Measurements from ENCODE around the gene PSMD8.
"Not testable (repeated sequence)": the region's sequence is repeated elsewhere in the genome, so short reads cannot be mapped to it uniquely, and the experiment has no call there.

Gene PSMD8

GRCh38 chr19:38425222-38425809 lies 50.9 kb downstream of the PSMD8 start:
- Histone ChIP-seq H3K9me3 (ENCODE audit: insufficient read depth, low read depth, low read length) (no peaks in the 10 kb centered on the region), H3F3A (ENCODE audit: low read depth) (no peaks in the 10 kb centered on the region), H3K4me1 (ENCODE audit: insufficient read depth, low read length, poor library complexity, severe bottlenecking) (peaks cover 19% of the 10 kb centered on the region), H3K9me2 (replicated peaks; ENCODE audit: low read depth, low read length) (no peaks in the 10 kb centered on the region), H3K36me3 (ENCODE audit: insufficient read depth, low read length) (no peaks in the 10 kb centered on the region), H3K4me3 (ENCODE audit: low read length, poor library complexity, severe bottlenecking) (peak overlapping the region; percentile 69), H3K4me2 (ENCODE audit: low read depth, low read length, poor library complexity, severe bottlenecking) (peak overlapping the region; percentile 82), H3K79me2 (ENCODE audit: insufficient read depth, low read length) (no peaks in the 10 kb centered on the region), H3K27me3 (ENCODE audit: insufficient read depth, low read length, poor library complexity, severe bottlenecking) (no peaks in the 10 kb centered on the region), H3K9ac (ENCODE audit: low read depth, low read length, poor library complexity, severe bottlenecking) (peak overlapping the region; percentile 68), H2AFZ (ENCODE audit: low read length) (no peak overlapping the region; the same call in 1 of the 2 replicates), H4K20me1 (ENCODE audit: insufficient read depth, low read length, poor library complexity, severe bottlenecking) (no peaks in the 10 kb centered on the region)
- no peak for TF ChIP-seq CTCF (conservative IDR thresholded peaks at IDR 0.05; ENCODE audit: low read length)
- no peak for TF ChIP-seq EZH2phosphoT487 (IDR thresholded peaks at IDR 0.05; ENCODE audit: borderline replicate concordance)

- H3K9ac ChIP-seq (ENCODE audit: low read depth, low read length, poor library complexity, severe bottlenecking), result peak within 1 kb of the TSS; percentile 68
- peaks cover 19% of the 10 kb centered on the region for H3K4me1 ChIP-seq (ENCODE audit: insufficient read depth, low read length, poor library complexity, severe bottlenecking)
- peak within 1 kb of the TSS; percentile 82 for H3K4me2 ChIP-seq (ENCODE audit: low read depth, low read length, poor library complexity, severe bottlenecking)
- H3K27me3 ChIP-seq (ENCODE audit: insufficient read depth, low read length, poor library complexity, severe bottlenecking), result no peaks in the 10 kb centered on the region
- H3K79me2 ChIP-seq (ENCODE audit: insufficient read depth, low read length), result no peaks in the 10 kb centered on the region
- no peaks in the 10 kb centered on the region for H3K9me2 ChIP-seq (replicated peaks; ENCODE audit: low read depth, low read length)
- no peaks in the 10 kb centered on the region for H3F3A ChIP-seq (ENCODE audit: low read depth)
- no peaks in the 10 kb centered on the region for H3K36me3 ChIP-seq (ENCODE audit: insufficient read depth, low read length)
- no peaks in the 10 kb centered on the region for H4K20me1 ChIP-seq (ENCODE audit: insufficient read depth, low read length, poor library complexity, severe bottlenecking)
- H2AFZ ChIP-seq (ENCODE audit: low read length), result no peak within 1 kb of the TSS; the same call in 1 of the 2 replicates
- TF ChIP-seq EZH2phosphoT487 (IDR thresholded peaks at IDR 0.05; ENCODE audit: borderline replicate concordance), result no peak
- TF ChIP-seq CTCF (conservative IDR thresholded peaks at IDR 0.05; ENCODE audit: low read length), result peak; percentile 22; the same call in 1 of the 2 replicates
- no peaks in the 10 kb centered on the region for H3K9me3 ChIP-seq (ENCODE audit: insufficient read depth, low read depth, low read length)
- peak within 1 kb of the TSS; percentile 69 for H3K4me3 ChIP-seq (ENCODE audit: low read length, poor library complexity, severe bottlenecking)
Measured at GRCh38 chr19:38425810-38426466, 51.6 kb downstream of the PSMD8 start, which contains the start of gene RASGRP4. TSS of gene RASGRP4 (minus strand) at chr19:38426219. CDS start at chr19:38426091, 128 bp downstream.

- not testable (repeated sequence) for H2AFZ ChIP-seq (ENCODE audit: low read length); H4K20me1 ChIP-seq (ENCODE audit: insufficient read depth, low read length, poor library complexity, severe bottlenecking); H3K4me2 ChIP-seq (ENCODE audit: low read depth, low read length, poor library complexity, severe bottlenecking); H3K4me3 ChIP-seq (ENCODE audit: low read length, poor library complexity, severe bottlenecking); H3K9me2 ChIP-seq (replicated peaks; ENCODE audit: low read depth, low read length); H3K9ac ChIP-seq (ENCODE audit: low read depth, low read length, poor library complexity, severe bottlenecking); H3K9me3 ChIP-seq (ENCODE audit: insufficient read depth, low read depth, low read length); H3K27me3 ChIP-seq (ENCODE audit: insufficient read depth, low read length, poor library complexity, severe bottlenecking); H3F3A ChIP-seq (ENCODE audit: low read depth); H3K36me3 ChIP-seq (ENCODE audit: insufficient read depth, low read length); H3K79me2 ChIP-seq (ENCODE audit: insufficient read depth, low read length)
- peaks cover 19% of the 10 kb centered on the region for H3K4me1 ChIP-seq (ENCODE audit: insufficient read depth, low read length, poor library complexity, severe bottlenecking)
Measured at GRCh38 chr19:38427035-38427677, 52.8 kb downstream of the PSMD8 start.
